Measurements from ENCODE around the gene TTLL3. TPM values are rescaled to one million over a fixed set of nuclear protein-coding genes. Genes with fewer than 3 reads are reported as not detected.
"Not testable (repeated sequence)": the region's sequence is repeated elsewhere in the genome, so short reads cannot be mapped to it uniquely, and the experiment has no call there.

The TTLL3 gene
- total RNA-seq, 1 experiment from 2014 or later = 14.6 TPM

DNA sequence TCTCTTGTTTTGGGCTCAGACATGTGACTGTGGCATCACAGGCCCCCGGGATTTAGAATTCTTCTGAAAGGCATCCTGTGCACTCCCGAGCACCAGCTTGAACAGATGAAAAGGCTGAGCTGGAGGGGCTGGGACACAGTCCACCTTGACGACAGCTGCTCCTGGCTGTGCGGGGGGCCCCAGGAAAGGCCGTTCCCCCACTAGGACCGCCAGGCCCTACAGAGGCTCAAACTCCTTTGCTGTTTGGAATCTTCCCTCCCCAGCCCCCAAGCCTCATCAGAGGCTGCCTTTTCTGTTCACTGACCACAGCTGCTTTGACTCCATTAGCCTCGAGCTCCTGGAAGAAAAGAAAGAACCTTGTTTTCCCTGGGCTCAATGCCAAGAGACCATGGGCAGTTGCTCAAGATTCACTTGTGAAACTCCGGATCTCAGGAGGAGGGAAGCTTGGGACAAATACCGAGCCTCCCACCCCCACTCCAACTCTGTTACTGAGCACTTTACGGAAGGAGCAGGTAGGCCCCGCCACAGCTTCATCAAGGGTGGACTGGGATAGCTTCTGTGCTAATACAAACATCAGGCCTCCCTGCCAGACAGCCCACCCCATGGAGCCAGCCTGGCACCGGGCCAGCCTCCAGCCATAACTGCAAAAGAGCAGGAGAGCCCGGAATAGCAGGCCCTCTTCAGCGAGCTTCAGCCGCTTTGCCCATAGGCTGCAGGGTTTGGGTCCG is 54.3 kb downstream of the TTLL3 start:
- peak; percentile 98 for DNase-seq (ENCODE audit: unreplicated experiment)
- Mint-ChIP-seq H3K36me3 (ENCODE audit: insufficient read depth, unreplicated experiment) (no peaks in the 10 kb centered on the region), H3K4me1 (ENCODE audit: insufficient read depth, unreplicated experiment) (peaks cover 16% of the 10 kb centered on the region), H3K27ac (ENCODE audit: low read depth, unreplicated experiment) (peak overlapping the region; percentile 84), H3K27me3 (ENCODE audit: insufficient read depth, unreplicated experiment) (no peaks in the 10 kb centered on the region), H3K4me3 (ENCODE audit: unreplicated experiment) (peak overlapping the region; percentile 54), H3K9me3 (ENCODE audit: unreplicated experiment) (no peaks in the 10 kb centered on the region)
- intact Hi-C loops (cut with micrococcal nuclease) = no loop called here
- BruUV-seq (replicated peaks) = no TSS peak
- ChIA-PET POLR2A (interaction anchor here (0.6 to 6.2 kb wide), 22 partner anchors 10 to 277 kb away, joined by 3 to 70 read pairs (median 4); partner anchors contain the start of genes ARPC4, CIDEC, CRELD1 and IL17RC), CTCF (interaction anchor here (1.0 to 1.5 kb wide), 4 partner anchors 12 to 27 kb away, joined by 3 to 6 read pairs (median 4); no protein-coding TSS in a partner anchor)
- no peak for TF ChIP-seq CTCF (IDR thresholded peaks at IDR 0.05; ENCODE audit: unreplicated experiment)

GRCh38 chr3:9865125-9865637 is 55.1 kb downstream of the TTLL3 start:
- CTCF ChIA-PET = interaction anchor here (1.0 to 1.5 kb wide), 4 partner anchors 13 to 26 kb away, joined by 3 to 6 read pairs (median 4); no protein-coding TSS in a partner anchor

GRCh38 chr3:9866639-9867038 is 56.6 kb downstream of the TTLL3 start:
- no TSS peak for BruUV-seq (replicated peaks)
- CTCF ChIA-PET = interaction anchor here (0.8 to 1.9 kb wide), 3 partner anchors 17 to 80 kb away, joined by 3 to 9 read pairs (median 5); no protein-coding TSS in a partner anchor

More at GRCh38 chr3:9865125-9865637, 55.1 kb downstream of the TTLL3 start:
- Mint-ChIP-seq H3K4me3 (ENCODE audit: unreplicated experiment) (peak overlapping the region; percentile 54), H3K27ac (ENCODE audit: low read depth, unreplicated experiment) (peak overlapping the region; percentile 84), H3K4me1 (ENCODE audit: insufficient read depth, unreplicated experiment) (peaks cover 16% of the 10 kb centered on the region)
- H3K36me3 Mint-ChIP-seq (ENCODE audit: insufficient read depth, unreplicated experiment); intact Hi-C loops (cut with micrococcal nuclease); H3K9me3 Mint-ChIP-seq (ENCODE audit: unreplicated experiment); H3K27me3 Mint-ChIP-seq (ENCODE audit: insufficient read depth, unreplicated experiment); DNase-seq (ENCODE audit: unreplicated experiment); BruUV-seq (replicated peaks): not testable (repeated sequence)
- POLR2A ChIA-PET = interaction anchor here (0.7 to 6.2 kb wide), 17 partner anchors 13 to 150 kb away, joined by 3 to 70 read pairs (median 5); partner anchors contain the start of genes CRELD1, IL17RC, IL17RE and JAGN1

DNA sequence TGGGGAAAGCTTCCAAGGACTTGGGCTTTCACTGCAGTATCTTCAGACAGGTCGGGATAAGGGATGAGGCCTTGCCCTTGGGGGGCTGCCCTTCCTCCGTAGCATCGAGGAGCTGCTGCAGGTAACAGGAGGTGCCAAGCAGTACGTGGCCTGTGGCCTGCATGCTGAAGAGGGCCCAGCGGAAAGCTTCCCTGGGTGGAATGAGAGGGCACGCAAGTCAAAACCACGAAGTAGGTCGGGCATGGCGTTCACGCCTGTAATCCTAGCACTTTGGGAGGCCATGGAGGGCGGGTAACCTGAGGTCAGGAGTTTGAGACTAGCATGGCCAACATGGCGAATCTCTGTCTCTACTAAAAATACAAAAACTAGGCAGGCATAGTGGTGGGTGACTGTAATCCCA is 57.0 kb downstream of the TTLL3 start:
- H3K27ac Mint-ChIP-seq (ENCODE audit: low read depth, unreplicated experiment) = peak overlapping the region; percentile 84
- no TSS peak for BruUV-seq (replicated peaks)
- H3K4me1 Mint-ChIP-seq (ENCODE audit: insufficient read depth, unreplicated experiment) = peaks cover 16% of the 10 kb centered on the region
- H3K9me3 Mint-ChIP-seq (ENCODE audit: unreplicated experiment) = no peaks in the 10 kb centered on the region
- intact Hi-C loops (cut with micrococcal nuclease) = no loop called here
- H3K36me3 Mint-ChIP-seq (ENCODE audit: insufficient read depth, unreplicated experiment) = no peaks in the 10 kb centered on the region
- ChIA-PET CTCF (interaction anchor here (1.3 to 1.9 kb wide), 3 partner anchors 17 to 79 kb away, joined by 4 to 9 read pairs (median 5); no protein-coding TSS in a partner anchor), POLR2A (interaction anchor here (1.1 to 6.2 kb wide), 4 partner anchors 17 to 46 kb away, joined by 3 to 70 read pairs (median 12); partner anchors contain the start of gene JAGN1)
- no peaks in the 10 kb centered on the region for H3K27me3 Mint-ChIP-seq (ENCODE audit: insufficient read depth, unreplicated experiment)
- DNase-seq (ENCODE audit: unreplicated experiment) = no peak
- H3K4me3 Mint-ChIP-seq (ENCODE audit: unreplicated experiment) = no peak overlapping the region
- TF ChIP-seq CTCF (IDR thresholded peaks at IDR 0.05; ENCODE audit: unreplicated experiment) = no peak

More at GRCh38 chr3:9866639-9867038, 56.6 kb downstream of the TTLL3 start:
- no peak for TF ChIP-seq CTCF (IDR thresholded peaks at IDR 0.05; ENCODE audit: unreplicated experiment)
- peak overlapping the region; percentile 84 for H3K27ac Mint-ChIP-seq (ENCODE audit: low read depth, unreplicated experiment)
- no peaks in the 10 kb centered on the region for H3K36me3 Mint-ChIP-seq (ENCODE audit: insufficient read depth, unreplicated experiment)
- no peaks in the 10 kb centered on the region for H3K27me3 Mint-ChIP-seq (ENCODE audit: insufficient read depth, unreplicated experiment)
- POLR2A ChIA-PET = interaction anchor here (1.1 to 6.2 kb wide), 4 partner anchors 18 to 46 kb away, joined by 3 to 70 read pairs (median 12); partner anchors contain the start of gene JAGN1
- no peak overlapping the region for H3K4me3 Mint-ChIP-seq (ENCODE audit: unreplicated experiment)
- H3K4me1 Mint-ChIP-seq (ENCODE audit: insufficient read depth, unreplicated experiment) = peaks cover 16% of the 10 kb centered on the region
- no peaks in the 10 kb centered on the region for H3K9me3 Mint-ChIP-seq (ENCODE audit: unreplicated experiment)
- DNase-seq (ENCODE audit: unreplicated experiment) = peak; percentile 32
- intact Hi-C loops (cut with micrococcal nuclease) = no loop called here
